Activated T-cell treated with anti-CD3 and anti-CD28 coated beads for 1 hour (primary cell): ENCODE results near the gene GTF3C4.

ENCODE experiments used
- DNase-seq: peaks from one replicate; pipeline ENCODE4 v3.0.0-alpha.2; 2020; ENCODE audit warnings: low read depth

The GTF3C4 gene

GRCh38 chr9:132647806-132648205 is 22.5 kb upstream of the GTF3C4 start:
- no peak for DNase-seq

- no peak for DNase-seq
Observed at GRCh38 chr9:132648283-132648682, 22.0 kb upstream of the GTF3C4 start.

GRCh38 chr9:132648685-132649084 is 21.6 kb upstream of the GTF3C4 start:
- no peak for DNase-seq

- no peak for DNase-seq
Observed at GRCh38 chr9:132651259-132651658, 19.0 kb upstream of the GTF3C4 start.

- DNase-seq, result no peak
Observed at GRCh38 chr9:132656299-132656698, 14.0 kb upstream of the GTF3C4 start.

- no peak for DNase-seq
Observed at GRCh38 chr9:132662152-132662945, 7.9 kb upstream of the GTF3C4 start.

GRCh38 chr9:132663117-132663516 is 7.1 kb upstream of the GTF3C4 start:
- no peak for DNase-seq

- no peak for DNase-seq
Observed at GRCh38 chr9:132663851-132664250, 6.4 kb upstream of the GTF3C4 start.

GRCh38 chr9:132669319-132669697 is 956 bp upstream of the GTF3C4 start:
- no peak for DNase-seq

- peak; percentile 83 for DNase-seq
Observed at GRCh38 chr9:132669698-132670456, 387 bp upstream of the GTF3C4 start, which contains the start of gene DDX31. DDX31 (minus strand) TSS chr9:132669983; CDS start chr9:132669934, 49 bp downstream.

- no peak for DNase-seq
Observed at GRCh38 chr9:132671620-132672412, 1.6 kb downstream of the GTF3C4 start.

- DNase-seq, result no peak
Observed at GRCh38 chr9:132672413-132672690, 2.1 kb downstream of the GTF3C4 start.

- no peak for DNase-seq
Observed at GRCh38 chr9:132673355-132673754, 3.1 kb downstream of the GTF3C4 start.

- no peak for DNase-seq
Observed at GRCh38 chr9:132674485-132674884, 4.2 kb downstream of the GTF3C4 start.

GRCh38 chr9:132677976-132678375 is 7.7 kb downstream of the GTF3C4 start:
- DNase-seq, result no peak

- no peak for DNase-seq
Observed at GRCh38 chr9:132679946-132680625, 9.8 kb downstream of the GTF3C4 start.

GRCh38 chr9:132681561-132681960 is 11.3 kb downstream of the GTF3C4 start:
- no peak for DNase-seq

- DNase-seq, result no peak
Observed at GRCh38 chr9:132683873-132684272, 13.6 kb downstream of the GTF3C4 start.

- no peak for DNase-seq
Observed at GRCh38 chr9:132690696-132691095, 20.4 kb downstream of the GTF3C4 start.

- DNase-seq, result no peak
Observed at GRCh38 chr9:132694144-132694543, 23.9 kb downstream of the GTF3C4 start.

- no peak for DNase-seq
Observed at GRCh38 chr9:132697230-132697629, 27.0 kb downstream of the GTF3C4 start.

- no peak for DNase-seq
Observed at GRCh38 chr9:132698989-132699388, 28.7 kb downstream of the GTF3C4 start.
